ENCODE data around the gene KCNJ8.
"Not testable (repeated sequence)": the region's sequence is repeated elsewhere in the genome, so short reads cannot be mapped to it uniquely, and the experiment has no call there.

- TF ChIP-seq, protein P1, sequence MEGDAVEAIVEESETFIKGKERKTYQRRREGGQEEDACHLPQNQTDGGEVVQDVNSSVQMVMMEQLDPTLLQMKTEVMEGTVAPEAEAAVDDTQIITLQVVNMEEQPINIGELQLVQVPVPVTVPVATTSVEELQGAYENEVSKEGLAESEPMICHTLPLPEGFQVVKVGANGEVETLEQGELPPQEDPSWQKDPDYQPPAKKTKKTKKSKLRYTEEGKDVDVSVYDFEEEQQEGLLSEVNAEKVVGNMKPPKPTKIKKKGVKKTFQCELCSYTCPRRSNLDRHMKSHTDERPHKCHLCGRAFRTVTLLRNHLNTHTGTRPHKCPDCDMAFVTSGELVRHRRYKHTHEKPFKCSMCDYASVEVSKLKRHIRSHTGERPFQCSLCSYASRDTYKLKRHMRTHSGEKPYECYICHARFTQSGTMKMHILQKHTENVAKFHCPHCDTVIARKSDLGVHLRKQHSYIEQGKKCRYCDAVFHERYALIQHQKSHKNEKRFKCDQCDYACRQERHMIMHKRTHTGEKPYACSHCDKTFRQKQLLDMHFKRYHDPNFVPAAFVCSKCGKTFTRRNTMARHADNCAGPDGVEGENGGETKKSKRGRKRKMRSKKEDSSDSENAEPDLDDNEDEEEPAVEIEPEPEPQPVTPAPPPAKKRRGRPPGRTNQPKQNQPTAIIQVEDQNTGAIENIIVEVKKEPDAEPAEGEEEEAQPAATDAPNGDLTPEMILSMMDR (IDR thresholded peaks at IDR 0.05) = not testable (repeated sequence)
- not testable (repeated sequence) for TF ChIP-seq POLR2AphosphoS5, POLR2A (IDR thresholded peaks at IDR 0.05)
These were observed 20.5 kb upstream of the KCNJ8 start for GRCh38 chr12:21794807-21795595.

Measured in breast epithelium (tissue), 3 donors.